Activated T-cell treated with anti-CD3 and anti-CD28 coated beads, Interleukin-2, amount 50 U/mL, for 48 hours (primary cell): ENCODE results near the gene RHBDF2.

ENCODE experiments used
- DNase-seq, 2 experiments: peaks; one replicate each; pipeline ENCODE4 v3.0.0-alpha.2; 2020

The RHBDF2 gene

DNA sequence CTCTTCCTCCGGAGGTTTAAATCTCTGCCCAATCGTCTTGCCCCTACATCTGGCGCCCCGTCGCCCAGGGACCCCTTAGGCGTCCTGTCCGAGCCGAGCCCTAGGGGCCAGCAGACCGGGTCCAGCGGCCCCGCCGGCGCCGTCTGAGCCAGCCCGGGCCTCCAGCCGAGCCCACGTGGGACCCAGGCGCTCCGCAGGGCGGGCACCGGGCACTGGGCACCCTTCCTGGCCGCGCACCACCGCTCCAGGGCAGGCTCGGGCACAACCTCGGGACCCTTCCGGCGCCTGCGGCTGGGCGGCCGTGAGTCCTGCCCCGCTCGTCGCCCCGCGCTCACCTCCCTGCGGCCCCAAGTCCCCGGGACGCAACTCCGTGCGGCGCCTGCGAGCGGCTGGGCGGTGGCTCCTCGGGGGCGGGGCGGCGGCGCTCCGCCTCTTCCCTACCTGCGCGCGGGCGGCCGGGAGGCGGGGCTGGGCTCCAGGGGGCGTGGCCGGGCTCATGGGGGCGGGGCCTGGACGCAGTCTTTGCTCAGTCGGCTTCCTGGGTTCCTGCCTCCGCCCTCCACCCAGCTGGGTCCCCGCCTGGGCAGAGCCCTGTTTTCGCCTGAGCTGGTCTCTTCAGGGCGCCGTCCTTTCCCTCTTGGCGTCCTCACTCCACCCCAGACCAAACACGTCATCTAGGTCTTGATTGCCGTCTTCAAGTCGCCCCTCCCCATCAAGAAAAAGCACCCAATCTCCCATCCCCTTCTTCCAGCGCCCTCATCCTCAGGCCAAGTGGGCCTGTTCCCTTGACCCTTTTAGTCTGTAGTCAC lies at the start of gene RHBDF2:
Gene RHBDF2 (minus strand): TSS at position 406 of the 809 bp plus-strand sequence. CDS start 19,899 bp downstream, outside the sequence.
- DNase-seq = peak; percentile 96 to 99

DNA sequence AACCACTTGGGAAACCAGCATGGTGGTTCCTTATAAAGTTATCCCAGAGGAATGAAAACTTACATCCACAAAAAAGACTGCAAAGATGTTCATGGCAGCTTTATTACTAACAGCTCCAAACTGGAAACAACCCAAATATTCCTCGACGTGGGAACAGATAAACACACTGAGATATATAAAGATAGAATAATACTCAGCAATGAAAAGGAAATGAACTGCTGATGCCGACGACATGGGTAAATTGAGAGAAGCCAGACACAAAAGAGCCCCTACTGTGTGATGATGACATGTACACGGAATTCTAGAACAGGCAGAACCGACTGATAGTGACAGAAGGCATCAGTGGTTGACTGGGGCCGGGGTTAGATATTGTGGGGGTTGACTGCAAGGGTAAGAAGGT lies 48.3 kb upstream of the RHBDF2 start:
- DNase-seq = no peak

- no peak for DNase-seq
Observed at GRCh38 chr17:76549215-76549518, 47.9 kb upstream of the RHBDF2 start.

DNA sequence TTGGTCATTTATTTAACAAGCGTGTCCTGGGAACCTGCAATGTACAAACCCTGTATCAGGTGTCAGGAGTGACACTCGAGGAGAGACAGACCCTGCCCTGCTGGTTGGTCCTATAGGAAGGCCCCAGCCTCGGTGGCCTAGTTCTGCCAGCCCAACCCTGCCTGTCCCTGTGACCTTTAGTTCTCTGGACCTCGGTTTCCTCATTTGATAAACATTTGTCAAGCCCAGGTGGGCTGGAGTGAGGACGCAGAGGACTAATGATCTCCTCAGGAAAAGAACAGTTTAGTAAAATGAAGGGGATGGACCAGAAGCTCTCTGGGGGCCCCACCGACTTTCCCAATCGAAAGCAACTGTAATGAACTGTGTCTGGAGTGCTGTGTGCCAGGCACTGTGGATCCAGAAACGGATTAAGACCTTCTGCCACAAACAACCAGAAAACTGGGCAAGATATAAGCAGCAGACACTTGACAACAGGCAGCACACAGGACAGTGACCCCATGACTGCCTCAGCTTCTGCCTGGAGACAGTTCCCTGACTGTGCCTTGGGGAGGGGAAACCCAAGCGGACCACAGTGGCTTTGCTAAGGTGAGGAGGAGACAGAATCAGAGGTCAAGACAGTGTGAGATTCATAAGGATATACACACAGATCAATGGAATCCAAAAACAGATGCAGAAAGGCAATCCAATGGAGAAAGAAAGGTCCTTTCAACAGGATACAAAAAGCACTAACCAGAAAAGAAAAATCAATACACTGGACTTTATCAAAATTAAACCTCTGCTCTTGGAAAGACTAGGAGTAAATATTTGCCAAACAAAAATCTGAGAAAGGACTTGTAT lies 47.4 kb upstream of the RHBDF2 start:
- no peak for DNase-seq

DNA sequence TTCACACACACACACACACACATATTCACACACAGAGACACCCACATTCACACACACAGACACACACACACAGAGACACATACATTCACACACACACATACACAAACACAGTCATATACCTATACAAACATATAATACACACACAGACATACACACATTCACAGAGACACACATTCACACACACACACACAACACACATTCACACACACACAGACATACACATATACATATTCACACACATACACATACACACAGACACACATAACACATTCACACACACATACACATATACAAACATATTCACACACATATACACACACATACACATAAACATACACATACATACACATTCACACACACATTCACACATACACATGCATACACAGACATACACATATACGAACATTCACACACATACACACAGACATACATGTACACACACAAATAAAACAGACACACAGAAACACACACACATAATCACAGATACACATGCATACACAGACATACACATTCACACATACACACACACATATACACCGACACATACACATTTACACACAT lies 46.5 kb upstream of the RHBDF2 start:
- DNase-seq = no peak

DNA sequence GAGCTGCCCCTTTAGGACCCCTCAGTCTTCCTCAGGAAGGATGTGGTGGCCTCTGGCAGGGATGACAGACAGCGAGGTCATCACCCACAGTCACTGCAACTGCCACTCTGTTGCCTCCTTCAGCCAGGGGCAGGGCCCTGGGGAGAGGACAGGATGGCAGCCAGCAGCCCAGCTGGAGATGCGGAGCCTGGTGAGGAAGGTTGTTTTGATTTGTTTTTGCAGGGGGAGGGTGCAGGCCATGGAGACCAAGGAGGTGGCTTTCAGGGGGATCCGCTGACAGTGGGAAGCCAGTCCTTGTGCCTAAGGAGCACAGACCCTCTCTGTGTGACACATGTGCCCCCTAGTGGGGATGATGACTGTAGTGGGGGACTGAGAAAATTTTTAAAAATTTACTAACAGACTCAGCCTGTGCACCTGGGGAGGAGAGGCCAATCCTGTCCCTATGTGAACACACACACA lies 46.0 kb upstream of the RHBDF2 start:
- DNase-seq = peak; percentile 63 to 70

DNA sequence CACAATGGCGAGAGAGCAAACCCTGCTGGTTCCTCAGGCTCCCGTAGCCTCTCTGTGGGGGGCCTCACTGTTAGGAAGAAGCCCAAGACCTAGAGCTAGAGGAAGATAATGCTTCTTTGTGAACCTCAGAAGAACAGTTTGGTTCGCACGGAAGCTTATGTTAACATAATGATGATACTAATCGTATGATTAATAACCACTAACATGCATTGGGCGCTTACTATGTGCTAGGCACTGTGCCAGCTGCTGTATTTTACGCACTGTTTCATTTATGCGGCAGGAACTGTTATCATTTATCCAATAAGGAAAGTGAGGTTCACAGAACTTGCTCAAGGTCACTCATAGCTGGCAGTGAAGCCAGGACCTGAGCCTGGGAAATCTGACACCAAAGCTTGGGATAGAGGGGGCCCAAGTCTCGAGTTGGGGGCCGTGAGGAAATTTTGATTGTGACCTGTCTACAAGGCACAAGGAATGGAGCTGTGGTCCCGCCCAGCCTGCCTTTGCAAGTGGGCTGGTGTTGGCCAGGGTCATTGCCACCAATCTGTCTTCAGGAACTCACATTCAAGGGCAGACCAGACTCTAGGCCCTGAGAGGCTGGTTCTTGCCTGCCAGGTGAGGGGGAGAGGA lies 45.4 kb upstream of the RHBDF2 start:
- DNase-seq = no peak

- no peak for DNase-seq
Observed at GRCh38 chr17:76545918-76546555, 44.8 kb upstream of the RHBDF2 start.

- no peak for DNase-seq
Observed at GRCh38 chr17:76544546-76545365, 43.5 kb upstream of the RHBDF2 start.

GRCh38 chr17:76543826-76544545 lies 42.8 kb upstream of the RHBDF2 start:
- no peak for DNase-seq

- DNase-seq = no peak
Observed at GRCh38 chr17:76543482-76543825, 42.2 kb upstream of the RHBDF2 start.

DNA sequence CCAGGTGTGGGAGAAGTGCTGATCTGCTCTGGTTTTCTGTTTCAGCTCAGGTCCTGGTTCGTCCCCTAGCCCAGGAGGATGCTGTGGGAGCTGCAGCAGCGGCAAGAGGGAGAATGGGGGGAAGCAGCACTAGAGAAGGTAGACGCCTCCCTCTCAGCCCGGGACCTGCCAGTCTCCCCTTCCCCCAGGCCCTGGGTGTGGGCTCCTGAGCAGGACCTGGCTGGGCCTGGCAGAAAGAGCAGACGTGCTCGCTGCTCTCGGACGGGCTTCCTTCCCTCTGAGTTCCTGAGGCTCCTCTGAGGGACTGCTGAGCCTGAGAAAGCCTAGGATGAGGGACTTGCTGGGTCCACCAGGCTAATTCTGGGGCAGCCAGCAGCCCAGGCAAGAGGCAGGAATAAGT lies 41.8 kb upstream of the RHBDF2 start:
- DNase-seq = no peak

DNA sequence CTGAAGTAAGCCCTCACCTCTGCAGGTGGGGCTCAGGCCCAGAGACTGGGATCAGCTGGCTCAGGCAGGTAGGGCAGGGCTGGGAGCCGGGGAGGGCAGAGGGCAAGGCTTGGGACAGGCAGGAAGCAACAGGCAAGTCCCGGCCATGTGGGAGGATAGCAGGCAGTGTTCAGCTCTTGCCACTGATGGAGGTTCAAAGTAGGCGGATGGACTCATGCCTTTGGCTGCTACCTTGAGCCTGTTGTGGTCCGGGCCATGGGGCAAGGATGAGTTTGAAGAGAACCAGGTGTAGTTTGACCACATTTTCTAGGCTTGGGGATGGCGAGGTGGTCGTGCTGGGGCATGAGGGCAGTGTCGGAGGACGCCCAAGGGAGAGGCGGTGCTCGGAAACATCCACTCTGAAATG lies 41.3 kb upstream of the RHBDF2 start:
- no peak for DNase-seq

DNA sequence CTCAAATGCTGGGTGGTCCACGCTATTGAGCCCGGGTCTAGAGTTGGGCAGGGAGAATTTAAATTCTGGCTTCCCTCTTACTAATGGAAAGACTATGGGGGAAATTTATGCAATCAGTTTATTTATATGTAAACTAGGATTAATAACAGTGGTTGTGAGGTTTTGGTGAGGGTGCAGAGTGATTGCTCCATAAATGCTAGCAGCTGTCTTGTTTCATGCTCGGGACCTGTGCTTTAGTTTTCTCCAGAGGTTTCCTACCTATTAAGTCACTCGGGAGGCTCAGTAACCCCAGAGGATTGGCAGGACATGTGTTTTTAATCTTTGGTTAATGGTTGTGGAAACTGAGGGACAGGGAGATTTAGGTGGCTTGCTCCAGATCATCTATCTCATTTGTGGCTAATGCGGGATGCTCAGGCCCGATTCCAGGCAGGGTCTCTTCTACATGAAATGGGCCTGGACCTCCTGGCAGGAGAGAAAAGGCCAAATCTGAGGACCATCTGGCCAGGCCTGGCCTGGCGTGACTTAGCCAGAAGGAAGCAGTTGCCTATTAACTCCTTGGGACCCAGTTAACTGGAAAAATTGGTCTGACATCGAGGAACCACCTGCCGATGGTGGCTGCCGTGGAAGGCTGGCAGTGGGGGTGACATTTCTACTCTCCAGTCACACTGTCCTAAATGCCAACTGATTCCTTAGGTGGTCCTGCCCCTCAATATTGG lies 40.7 kb upstream of the RHBDF2 start:
- DNase-seq = no peak

GRCh38 chr17:76540381-76541300 lies 39.4 kb upstream of the RHBDF2 start:
- peak in 1 of 2 experiments; percentile 50 for DNase-seq

- no peak for DNase-seq
Observed at GRCh38 chr17:76539631-76540271, 38.5 kb upstream of the RHBDF2 start, which contains the start of gene PRCD. PRCD (plus strand) TSS chr17:76540044; CDS start chr17:76540142, 98 bp downstream.

DNA sequence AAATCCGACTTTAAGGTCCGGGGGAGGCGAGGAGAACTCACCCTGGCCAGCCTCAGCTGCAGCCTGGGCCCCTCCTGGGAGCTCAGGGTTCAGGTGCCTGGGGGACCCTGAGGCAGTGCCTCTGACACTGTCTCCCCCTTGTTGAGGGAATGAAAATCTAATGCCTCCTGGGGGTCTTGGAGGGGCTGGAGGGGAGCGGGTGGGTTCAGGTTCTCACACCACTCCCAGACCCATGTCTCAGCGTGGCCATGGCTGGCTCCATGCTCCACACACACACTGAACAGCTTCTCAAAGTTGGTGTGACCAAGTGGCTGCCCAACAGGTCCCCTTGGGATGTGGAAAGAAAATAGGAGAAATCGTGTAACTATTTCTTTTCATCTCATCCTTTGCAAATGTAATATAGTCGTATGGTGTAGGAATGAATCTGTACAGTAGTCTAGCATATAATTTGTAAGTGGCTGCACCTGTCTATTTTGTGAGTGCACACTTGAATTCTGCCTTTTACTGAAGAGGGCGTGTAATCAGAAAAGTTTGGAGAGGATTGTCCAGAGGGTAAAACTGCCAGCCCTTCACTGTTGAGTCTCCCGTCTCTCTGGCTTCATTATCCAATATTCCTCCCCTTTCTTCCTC lies 37.8 kb upstream of the RHBDF2 start:
- DNase-seq = no peak

GRCh38 chr17:76538281-76538931 lies 37.2 kb upstream of the RHBDF2 start:
- DNase-seq = no peak
